Coronary artery (tissue), 2 donors: Measurements from ENCODE around the gene PCLO.

Experiments used
- DNase-seq: peaks from one replicate; pipeline ENCODE4 v3.0.0-alpha.2; 2017; ENCODE audit warnings: low spot score
- H3K27ac ChIP-seq, 2 donors: fragments of 200-600 bp; sonication (generic); one replicate each; pipeline ENCODE4 v1.5.1; 2016 to 2019
- H3K4me3 ChIP-seq: fragments of 200-600 bp; sonication (generic); 2 replicates; pipeline ENCODE4 v1.5.1; 2016; ENCODE audit warnings: mild to moderate bottlenecking, moderate library complexity
- TF ChIP-seq, protein P1 (sequence below): fragments of 200-600 bp; sonication (generic); IDR thresholded peaks from one replicate; pipeline ENCODE4 v1.5.1; 2019; ENCODE audit warnings: antibody characterized with exemption

PCLO gene

DNA sequence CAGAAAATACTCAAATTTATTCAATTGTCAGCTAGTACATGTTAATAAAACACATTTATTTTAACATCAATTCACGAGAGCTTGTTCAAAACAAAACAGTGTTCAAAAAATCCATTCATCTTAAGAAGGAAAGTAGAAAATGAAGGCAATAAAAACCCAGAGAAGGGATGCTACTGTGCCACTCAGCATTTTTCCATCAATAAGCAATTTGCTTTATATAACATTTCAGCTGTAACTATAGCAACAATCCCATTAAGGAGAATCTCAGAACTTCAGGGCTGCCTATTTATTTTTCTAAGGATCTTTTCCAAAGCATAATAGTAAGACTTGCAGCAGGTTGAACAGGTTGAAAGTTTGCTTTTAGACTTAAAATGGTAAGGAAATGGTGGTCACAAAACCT is 190.5 kb downstream of the PCLO start:
- TF ChIP-seq, protein P1, sequence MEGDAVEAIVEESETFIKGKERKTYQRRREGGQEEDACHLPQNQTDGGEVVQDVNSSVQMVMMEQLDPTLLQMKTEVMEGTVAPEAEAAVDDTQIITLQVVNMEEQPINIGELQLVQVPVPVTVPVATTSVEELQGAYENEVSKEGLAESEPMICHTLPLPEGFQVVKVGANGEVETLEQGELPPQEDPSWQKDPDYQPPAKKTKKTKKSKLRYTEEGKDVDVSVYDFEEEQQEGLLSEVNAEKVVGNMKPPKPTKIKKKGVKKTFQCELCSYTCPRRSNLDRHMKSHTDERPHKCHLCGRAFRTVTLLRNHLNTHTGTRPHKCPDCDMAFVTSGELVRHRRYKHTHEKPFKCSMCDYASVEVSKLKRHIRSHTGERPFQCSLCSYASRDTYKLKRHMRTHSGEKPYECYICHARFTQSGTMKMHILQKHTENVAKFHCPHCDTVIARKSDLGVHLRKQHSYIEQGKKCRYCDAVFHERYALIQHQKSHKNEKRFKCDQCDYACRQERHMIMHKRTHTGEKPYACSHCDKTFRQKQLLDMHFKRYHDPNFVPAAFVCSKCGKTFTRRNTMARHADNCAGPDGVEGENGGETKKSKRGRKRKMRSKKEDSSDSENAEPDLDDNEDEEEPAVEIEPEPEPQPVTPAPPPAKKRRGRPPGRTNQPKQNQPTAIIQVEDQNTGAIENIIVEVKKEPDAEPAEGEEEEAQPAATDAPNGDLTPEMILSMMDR: no peak

DNA sequence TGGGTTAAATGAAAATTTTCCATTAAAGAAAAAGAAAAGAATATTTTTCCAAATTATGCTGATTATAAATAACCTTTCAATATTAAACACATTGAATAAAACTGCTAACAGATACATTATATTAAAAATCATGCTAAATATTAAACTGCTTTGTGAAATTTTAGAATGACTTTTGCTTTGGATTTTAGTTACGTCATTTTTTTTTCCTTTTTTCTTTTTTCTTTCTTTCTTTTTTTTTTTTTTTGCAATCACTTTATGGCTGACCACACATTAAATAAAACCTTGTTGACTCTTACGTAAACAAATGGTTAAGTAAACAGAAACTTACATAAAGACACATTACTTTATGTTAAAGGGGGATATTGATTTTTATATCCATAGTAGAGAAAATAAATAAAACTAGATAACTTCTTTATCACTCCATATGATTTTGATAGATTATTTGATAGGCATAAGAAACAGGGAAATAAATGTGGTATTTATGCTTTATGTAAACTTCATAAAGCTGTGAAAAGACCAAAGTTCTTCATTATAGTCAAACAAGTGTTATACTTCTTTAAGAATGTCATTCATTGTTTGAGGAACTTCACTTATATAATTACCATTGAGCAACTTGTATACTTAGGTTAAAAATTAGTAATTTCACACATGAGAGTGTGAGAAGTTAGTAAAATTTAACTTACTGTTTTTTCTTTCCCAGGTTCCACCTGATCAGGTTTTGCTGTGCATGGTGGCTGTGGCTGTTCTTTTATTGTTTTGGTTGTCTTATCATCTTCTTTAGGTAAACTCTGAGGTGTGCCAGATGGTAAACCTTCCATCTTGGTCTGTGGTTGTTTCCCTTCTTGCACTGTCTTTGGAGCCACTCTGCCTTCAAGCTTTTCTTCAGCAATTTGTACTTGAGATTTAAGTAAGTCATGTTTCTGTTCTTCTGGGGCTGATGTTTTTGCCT is 197.3 kb downstream of the PCLO start:
- Histone ChIP-seq H3K4me3 (no peak overlapping the region), H3K27ac (no peak overlapping the region)
- no peak for DNase-seq
- TF ChIP-seq, protein P1: no peak

More for the DNA sequence above, 190.5 kb downstream of the PCLO start:
- Histone ChIP-seq H3K4me3 (no peak overlapping the region), H3K27ac (no peak overlapping the region)
- DNase-seq: no peak

DNA sequence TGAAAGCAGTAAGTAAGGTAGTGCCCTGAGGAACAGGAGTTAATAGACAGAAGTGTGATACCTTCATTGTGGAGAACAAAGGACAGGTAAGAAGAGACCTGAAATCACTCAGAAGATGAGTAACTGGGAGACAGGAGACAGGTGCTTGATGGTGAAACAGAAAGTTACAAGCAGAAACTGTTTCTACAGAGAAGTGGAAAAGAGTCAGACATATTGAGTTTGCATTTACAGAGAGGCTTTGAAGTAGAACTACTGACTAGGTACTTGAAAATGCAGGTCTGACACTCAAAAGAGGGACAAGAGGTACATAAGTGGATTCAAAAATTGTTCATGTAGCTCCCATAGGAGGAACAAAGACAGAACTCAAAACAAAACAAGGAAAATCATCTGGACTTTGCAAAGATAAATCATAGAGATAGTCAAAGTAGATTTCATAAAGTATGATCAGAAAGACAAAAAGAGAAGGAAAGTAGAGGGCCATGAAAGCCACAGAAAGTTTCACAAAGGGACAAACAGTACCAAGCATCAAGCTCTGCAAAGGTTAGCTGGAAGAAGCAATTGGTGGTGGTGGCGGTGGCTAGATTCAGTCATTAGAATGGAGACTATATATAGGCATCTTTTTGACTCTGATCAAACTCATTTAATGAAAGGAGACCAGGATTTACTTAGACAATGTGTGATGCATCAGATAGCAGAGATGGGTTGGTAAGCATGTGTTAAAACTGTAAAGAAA is 198.4 kb downstream of the PCLO start:
- Histone ChIP-seq H3K27ac (no peak overlapping the region), H3K4me3 (no peak overlapping the region)
- TF ChIP-seq, protein P1: no peak
- DNase-seq: no peak

DNA sequence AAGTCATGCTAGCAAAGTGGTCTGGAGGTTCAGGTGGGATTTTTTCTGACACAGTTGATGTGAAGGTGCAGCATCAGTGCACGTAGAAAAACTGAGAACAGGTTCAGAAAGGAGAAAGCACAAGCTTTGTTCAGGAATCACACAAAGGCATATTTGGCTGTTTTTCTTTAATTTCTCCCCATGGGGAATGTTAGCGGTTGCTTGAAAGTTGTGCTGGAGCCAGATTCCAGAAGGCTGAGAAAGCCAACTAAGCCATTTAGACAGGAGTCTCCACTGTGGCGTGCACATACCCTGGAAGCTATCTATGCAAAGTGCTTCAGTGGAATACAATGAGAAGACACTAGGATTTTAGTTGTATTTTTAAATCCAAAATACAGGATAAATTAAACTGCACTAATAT is 201.4 kb downstream of the PCLO start:
- TF ChIP-seq, protein P1: no peak
- H3K27ac ChIP-seq: no peak overlapping the region
- H3K4me3 ChIP-seq: no peak overlapping the region
- no peak for DNase-seq

DNA sequence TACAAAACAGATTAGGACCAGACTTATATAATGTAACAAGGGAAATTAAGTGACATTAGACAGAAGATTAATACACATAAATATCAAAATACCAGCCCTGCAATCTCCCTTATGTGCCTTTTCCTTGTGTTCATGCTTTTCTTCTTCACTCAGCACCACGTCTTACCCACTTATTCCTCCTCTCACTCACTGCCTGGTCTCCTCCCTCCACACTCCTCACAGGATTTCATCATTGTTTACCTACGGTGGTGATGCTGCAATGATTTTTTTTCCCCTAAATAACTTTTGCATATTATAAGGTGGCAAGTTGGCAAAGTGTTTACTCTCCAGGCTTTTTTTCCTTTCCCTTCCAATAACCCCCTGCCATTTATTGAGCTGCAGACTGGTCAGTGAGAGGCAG is 203.2 kb downstream of the PCLO start:
- Histone ChIP-seq H3K4me3 (no peak overlapping the region), H3K27ac (no peak overlapping the region)
- no peak for DNase-seq
- TF ChIP-seq, protein P1: no peak

DNA sequence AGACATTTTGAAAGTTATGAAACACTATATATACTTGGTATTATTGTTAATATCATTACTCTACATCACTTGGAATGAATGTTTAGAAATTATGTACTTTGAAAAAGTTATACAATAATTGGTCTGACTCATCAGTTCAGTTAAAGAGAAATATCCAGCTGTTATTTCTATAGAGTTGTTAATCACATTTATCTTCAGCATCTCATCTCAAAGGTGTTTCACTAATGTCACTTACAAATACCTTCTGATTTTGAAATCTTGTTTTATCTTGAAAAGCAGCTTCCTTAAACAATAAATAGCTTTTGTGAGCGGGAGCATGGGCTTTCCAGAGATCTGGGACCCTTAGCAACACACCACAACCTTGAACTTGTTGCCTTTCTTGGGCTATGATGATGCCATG is 205.2 kb downstream of the PCLO start:
- H3K4me3 ChIP-seq: no peak overlapping the region

More for the DNA sequence above, 205.2 kb downstream of the PCLO start:
- DNase-seq: no peak
- TF ChIP-seq, protein P1: no peak
- no peak overlapping the region for H3K27ac ChIP-seq
